ENCODE results near the gene EYA2. TPM values are rescaled to one million over a fixed set of nuclear protein-coding genes. Genes with fewer than 3 reads are reported as not detected.

Gene EYA2
- total and polyA plus RNA-seq, 2 donors (not counting 3 experiments of a cell fraction or from before 2014, with no cell fraction given): not detected

DNA sequence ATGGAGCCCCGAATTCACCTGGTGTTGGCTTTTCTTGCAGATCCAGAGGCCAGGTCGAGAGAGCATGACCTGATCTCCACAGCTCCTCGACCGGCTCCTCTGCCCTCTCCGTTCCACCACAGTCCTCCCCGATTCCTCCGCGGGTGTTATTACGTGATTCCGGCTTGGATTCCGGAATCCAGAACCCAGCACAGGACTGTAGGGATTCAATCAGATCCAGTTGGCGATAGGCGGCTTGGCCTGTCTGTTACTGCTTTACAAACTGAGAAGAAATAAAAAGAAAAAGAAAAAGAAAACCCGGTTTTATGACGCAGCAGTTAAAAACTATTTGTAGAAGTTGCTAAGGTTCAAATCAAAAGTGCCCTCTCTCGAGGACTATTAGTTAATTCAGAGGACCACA is 222.7 kb downstream of the EYA2 start:
- H3K27ac ChIP-seq (ENCODE audit: insufficient read depth, low read depth, low read length): no peak overlapping the region
- BruUV-seq (replicated peaks): no TSS peak
- TF ChIP-seq GATA2 (IDR thresholded peaks at IDR 0.05; ENCODE audit: insufficient read depth, insufficient read length, low read depth, low read length) (no peak), MAX (IDR thresholded peaks at IDR 0.05; ENCODE audit: insufficient read depth, insufficient read length) (no peak), EZH2 (IDR thresholded peaks at IDR 0.05; ENCODE audit: borderline replicate concordance, low read depth, low read length, severe bottlenecking) (no peak), POLR2A (IDR thresholded peaks at IDR 0.05; ENCODE audit: low read depth, low read length) (no peak)
- CTCF ChIA-PET: no interaction called here
- H2AFZ ChIP-seq (ENCODE audit: low read depth, low read length): no peak overlapping the region
- H3K36me3 ChIP-seq (ENCODE audit: control insufficient read depth in 2 of 2, extremely low read depth in 1 of 2, insufficient read depth in 2 of 2, low read length in 2 of 2): no peaks in the 10 kb centered on the region
- no peak overlapping the region for H3K4me2 ChIP-seq (ENCODE audit: insufficient read depth, low read length)
- H3K4me3 ChIP-seq (replicated peaks in 1 of 3; ENCODE audit: insufficient read depth in 1 of 3, low read depth in 1 of 3, low read length in 3 of 3): no peak overlapping the region
- no peaks in the 10 kb centered on the region for H3K9me1 ChIP-seq (replicated peaks; ENCODE audit: control insufficient read depth, extremely low read depth, insufficient read depth, low read length)
- no peak for DNase-seq (ENCODE audit: low read depth, low spot score)
- FAIRE-seq: no peak
- H4K20me1 ChIP-seq (replicated peaks; ENCODE audit: control insufficient read depth, extremely low read depth, insufficient read depth, low read length): no peaks in the 10 kb centered on the region
- H3K79me2 ChIP-seq (ENCODE audit: control insufficient read depth, insufficient read depth, low read length): no peaks in the 10 kb centered on the region
- dilution Hi-C loops (cut with MboI; ENCODE audit: extremely low pct_ligation_motif_present, low sequenced_read_pairs) (no loop called here), intact Hi-C loops (cut with micrococcal nuclease) (no loop called here)
- H3K27me3 ChIP-seq (ENCODE audit: control insufficient read depth in 2 of 2, insufficient read depth in 2 of 2, low read length in 2 of 2): no peaks in the 10 kb centered on the region
- no peaks in the 10 kb centered on the region for H3K9me3 ChIP-seq (replicated peaks; ENCODE audit: control insufficient read depth, insufficient read depth, low read length)
- no peaks in the 10 kb centered on the region for H3K4me1 ChIP-seq (ENCODE audit: control insufficient read depth, extremely low read depth, insufficient read depth, low read length)
- no peak overlapping the region for H3K9ac ChIP-seq (replicated peaks; ENCODE audit: extremely low read depth, insufficient read depth, low read length)
- POLR2A ChIA-PET: no interaction called here

GRCh38 chr20:47117773-47118172 is 223.1 kb downstream of the EYA2 start:
- POLR2A ChIA-PET: no interaction called here
- DNase-seq (ENCODE audit: low read depth, low spot score): no peak
- CTCF ChIA-PET: no interaction called here
- no peak overlapping the region for H3K27ac ChIP-seq (ENCODE audit: insufficient read depth, low read depth, low read length)
- no peaks in the 10 kb centered on the region for H3K9me1 ChIP-seq (replicated peaks; ENCODE audit: control insufficient read depth, extremely low read depth, insufficient read depth, low read length)
- no peaks in the 10 kb centered on the region for H3K4me1 ChIP-seq (ENCODE audit: control insufficient read depth, extremely low read depth, insufficient read depth, low read length)
- intact Hi-C loops (cut with micrococcal nuclease) (no loop called here), dilution Hi-C loops (cut with MboI; ENCODE audit: extremely low pct_ligation_motif_present, low sequenced_read_pairs) (no loop called here)
- no peak overlapping the region for H2AFZ ChIP-seq (ENCODE audit: low read depth, low read length)
- BruUV-seq (replicated peaks): no TSS peak
- no peaks in the 10 kb centered on the region for H3K79me2 ChIP-seq (ENCODE audit: control insufficient read depth, insufficient read depth, low read length)
- H3K36me3 ChIP-seq (ENCODE audit: control insufficient read depth in 2 of 2, extremely low read depth in 1 of 2, insufficient read depth in 2 of 2, low read length in 2 of 2): no peaks in the 10 kb centered on the region
- H3K27me3 ChIP-seq (ENCODE audit: control insufficient read depth in 2 of 2, insufficient read depth in 2 of 2, low read length in 2 of 2): no peaks in the 10 kb centered on the region
- H3K9ac ChIP-seq (replicated peaks; ENCODE audit: extremely low read depth, insufficient read depth, low read length): no peak overlapping the region
- no peaks in the 10 kb centered on the region for H3K9me3 ChIP-seq (replicated peaks; ENCODE audit: control insufficient read depth, insufficient read depth, low read length)
- TF ChIP-seq EZH2 (IDR thresholded peaks at IDR 0.05; ENCODE audit: borderline replicate concordance, low read depth, low read length, severe bottlenecking): no peak
- no peak for TF ChIP-seq MAX (IDR thresholded peaks at IDR 0.05; ENCODE audit: insufficient read depth, insufficient read length)
- no peak for TF ChIP-seq POLR2A (IDR thresholded peaks at IDR 0.05; ENCODE audit: low read depth, low read length)
- no peak for TF ChIP-seq CTCF (IDR thresholded peaks at IDR 0.05; ENCODE audit: extremely low read depth in 1 of 2, insufficient read depth in 1 of 2, low read depth in 1 of 2, low read length in 2 of 2)
- no peaks in the 10 kb centered on the region for H4K20me1 ChIP-seq (replicated peaks; ENCODE audit: control insufficient read depth, extremely low read depth, insufficient read depth, low read length)
- no peak overlapping the region for H3K4me3 ChIP-seq (replicated peaks in 1 of 3; ENCODE audit: insufficient read depth in 1 of 3, low read depth in 1 of 3, low read length in 3 of 3)
- H3K4me2 ChIP-seq (ENCODE audit: insufficient read depth, low read length): no peak overlapping the region
- no peak for FAIRE-seq

Data from endothelial cell of umbilical vein (primary cell).